Neural cell (in vitro differentiated cells): ENCODE measurements around the gene VSIG10. TPM values are rescaled to one million over a fixed set of nuclear protein-coding genes. Genes with fewer than 3 reads are reported as not detected.

ENCODE experiments used
- H2AFZ ChIP-seq: fragments of 200-600, 300-800 bp; sonication (generic), shearing (Covaris generic); 2 replicates; pipeline ENCODE4 v1.6.0; 2014; ENCODE audit warnings: low read depth, mild to moderate bottlenecking, antibody characterized with exemption, low read length, moderate library complexity
- H3F3A ChIP-seq: fragments of 200-600 bp; shearing (Covaris generic); 2 replicates; pipeline ENCODE4 v1.6.1; 2016; ENCODE audit warnings: mild to moderate bottlenecking, moderate library complexity, mixed read lengths, antibody characterized with exemption, low read length; ENCODE audit not compliant: insufficient read depth, poor library complexity, severe bottlenecking
- H3K27ac ChIP-seq: fragments of 200-600, 300-800 bp; sonication (generic), shearing (Covaris generic); 2 replicates; pipeline ENCODE4 v1.5.1; 2014; ENCODE audit warnings: mild to moderate bottlenecking, low read length, moderate library complexity
- H3K27me3 ChIP-seq: fragments of 300-800, 200-600 bp; sonication (generic), shearing (Covaris generic); 2 replicates; pipeline ENCODE4 v1.6.0; 2014; ENCODE audit warnings: mild to moderate bottlenecking, low read depth, low read length, moderate library complexity; ENCODE audit not compliant: insufficient read depth
- H3K36me3 ChIP-seq: fragments of 300-800, 200-600 bp; sonication (generic), shearing (Covaris generic); 2 replicates; pipeline ENCODE4 v1.5.1; 2014; ENCODE audit warnings: mild to moderate bottlenecking, antibody characterized with exemption, low read length, moderate library complexity; ENCODE audit not compliant: insufficient read depth
- H3K4me2 ChIP-seq: fragments of 300-800, 200-600 bp; sonication (generic), shearing (Covaris generic); 2 replicates; pipeline ENCODE4 v1.6.0; 2014; ENCODE audit warnings: mild to moderate bottlenecking, low read length
- H3K4me3 ChIP-seq: fragments of 300-800, 200-600 bp; sonication (generic), shearing (Covaris generic); 2 replicates; pipeline ENCODE4 v1.5.1; 2014; ENCODE audit warnings: mild to moderate bottlenecking, low read length, moderate library complexity
- H3K79me2 ChIP-seq: fragments of 200-600 bp; shearing (Covaris generic); replicated peaks from 2 replicates; pipeline ENCODE4 v1.6.0; 2014; ENCODE audit warnings: mild to moderate bottlenecking, low read length, moderate library complexity; ENCODE audit not compliant: insufficient read depth
- H3K9ac ChIP-seq: fragments of 300-800, 200-600 bp; sonication (generic), shearing (Covaris generic); 2 replicates; pipeline ENCODE4 v1.6.1; 2016; ENCODE audit warnings: mild to moderate bottlenecking, low read length, mixed read lengths
- H3K9me2 ChIP-seq: fragments of 200-600 bp; shearing (Covaris generic); 2 replicates; pipeline ENCODE4 v1.6.1; 2016; ENCODE audit warnings: mild to moderate bottlenecking, low read length, mixed read lengths; ENCODE audit not compliant: insufficient read depth
- H3K9me3 ChIP-seq: fragments of 200-600, 300-800 bp; sonication (generic), shearing (Covaris generic); 2 replicates; pipeline ENCODE4 v1.6.1; 2016; ENCODE audit warnings: mild to moderate bottlenecking, mixed run types, low read length, moderate library complexity, mixed read lengths
- H4K20me1 ChIP-seq: fragments of 200-600 bp; shearing (Covaris generic); 2 replicates; pipeline ENCODE4 v1.6.1; 2016; ENCODE audit warnings: mild to moderate bottlenecking, mixed run types; ENCODE audit not compliant: insufficient read depth
- CTCF ChIP-seq: fragments of 450-650 bp; IDR thresholded peaks from 2 replicates; pipeline ENCODE4 v1.5.1; 2014; ENCODE audit warnings: antibody characterized with exemption, mild to moderate bottlenecking, moderate library complexity; ENCODE audit not compliant: poor library complexity, severe bottlenecking
- EP300 ChIP-seq: fragments of 450-650 bp; conservative IDR thresholded peaks from 2 replicates; pipeline ENCODE4 v1.6.1; 2014; ENCODE audit warnings: antibody characterized with exemption, mild to moderate bottlenecking, moderate library complexity; ENCODE audit not compliant: poor library complexity, severe bottlenecking
- EZH2 ChIP-seq: fragments of 200-600, 300-800 bp; shearing (Covaris generic), sonication (generic); IDR thresholded peaks from 2 replicates; pipeline ENCODE4 v1.6.1; 2014; ENCODE audit warnings: antibody characterized with exemption, low read length, borderline replicate concordance, mild to moderate bottlenecking; ENCODE audit not compliant: insufficient read depth, poor library complexity, severe bottlenecking
- MXI1 ChIP-seq: fragments of 450-650 bp; conservative IDR thresholded peaks from 2 replicates; pipeline ENCODE4 v1.6.1; 2014; ENCODE audit warnings: antibody characterized with exemption, mild to moderate bottlenecking; ENCODE audit not compliant: poor library complexity, severe bottlenecking
- POLR2AphosphoS5 ChIP-seq: IDR thresholded peaks from 2 replicates; pipeline ENCODE4 v1.6.1; 2012
- RAD21 ChIP-seq: fragments of 450-650 bp; conservative IDR thresholded peaks from 2 replicates; pipeline ENCODE4 v1.6.1; 2014; ENCODE audit warnings: antibody characterized with exemption, mild to moderate bottlenecking, moderate library complexity
- REST ChIP-seq: IDR thresholded peaks from 2 replicates; pipeline ENCODE4 v1.6.1; 2012; ENCODE audit warnings: borderline replicate concordance
- SMC3 ChIP-seq: fragments of 450-650 bp; conservative IDR thresholded peaks from 2 replicates; pipeline ENCODE4 v1.6.1; 2014; ENCODE audit warnings: antibody characterized with exemption, mild to moderate bottlenecking, moderate library complexity; ENCODE audit not compliant: poor library complexity
- TAF1 ChIP-seq: IDR thresholded peaks from 2 replicates; pipeline ENCODE4 v1.6.1; 2012; ENCODE audit warnings: low read depth
- polyA plus RNA-seq: library from polyadenylated mRNA; depleted of rRNA; stranded (reverse); fragments of >200 nt; gene quantifications from 2 replicates; pipeline ENCODE4 v1.2.3, GENCODE V29; 2014

The VSIG10 gene
- polyA plus RNA-seq, 1 donor from 2014 or later: 2.0 TPM

GRCh38 chr12:118125743-118126118 is 21.9 kb upstream of the VSIG10 start:
- no peak for TF ChIP-seq MXI1
- TF ChIP-seq SMC3: no peak
- TF ChIP-seq RAD21: no peak
- no peak for TF ChIP-seq REST
- no peak for TF ChIP-seq EP300
- no peak for TF ChIP-seq POLR2AphosphoS5
- no peak for TF ChIP-seq TAF1
- no peak for TF ChIP-seq EZH2
- TF ChIP-seq CTCF: no peak
- no peak overlapping the region for H3K9ac ChIP-seq
- H3K27me3 ChIP-seq: no peaks in the 10 kb centered on the region
- H3K4me2 ChIP-seq: no peak overlapping the region
- H3K36me3 ChIP-seq: no peaks in the 10 kb centered on the region
- no peak overlapping the region for H3K27ac ChIP-seq
- H3K4me3 ChIP-seq: no peak overlapping the region
- H3K9me3 ChIP-seq: no peaks in the 10 kb centered on the region
- no peaks in the 10 kb centered on the region for H3F3A ChIP-seq
- no peaks in the 10 kb centered on the region for H3K9me2 ChIP-seq
- H3K79me2 ChIP-seq: no peaks in the 10 kb centered on the region
- no peaks in the 10 kb centered on the region for H4K20me1 ChIP-seq
- no peak overlapping the region for H2AFZ ChIP-seq

GRCh38 chr12:118124333-118124874 is 20.6 kb upstream of the VSIG10 start:
- TF ChIP-seq EP300 (no peak), POLR2AphosphoS5 (no peak), TAF1 (no peak)
- no peaks in the 10 kb centered on the region for H3K9me2 ChIP-seq
- H3K9me3 ChIP-seq: no peaks in the 10 kb centered on the region
- no peak overlapping the region for H3K9ac ChIP-seq
- no peak overlapping the region for H3K4me2 ChIP-seq
- H3F3A ChIP-seq: no peaks in the 10 kb centered on the region
- H3K27ac ChIP-seq: no peak overlapping the region
- no peaks in the 10 kb centered on the region for H3K27me3 ChIP-seq
- no peaks in the 10 kb centered on the region for H3K79me2 ChIP-seq
- H3K36me3 ChIP-seq: no peaks in the 10 kb centered on the region
- H2AFZ ChIP-seq: no peak overlapping the region
- H3K4me3 ChIP-seq: no peak overlapping the region
- no peaks in the 10 kb centered on the region for H4K20me1 ChIP-seq

- H3K4me3 ChIP-seq: no peak overlapping the region
- no peak overlapping the region for H2AFZ ChIP-seq
- no peaks in the 10 kb centered on the region for H3F3A ChIP-seq
- H3K9ac ChIP-seq: no peak overlapping the region
- no peak overlapping the region for H3K4me2 ChIP-seq
- TF ChIP-seq CTCF (no peak), TAF1 (no peak), REST (no peak), POLR2AphosphoS5 (no peak), EZH2 (no peak), RAD21 (no peak), SMC3 (no peak), EP300 (no peak), MXI1 (no peak)
- H4K20me1 ChIP-seq: no peaks in the 10 kb centered on the region
- H3K27me3 ChIP-seq: no peaks in the 10 kb centered on the region
- no peak overlapping the region for H3K27ac ChIP-seq
- no peaks in the 10 kb centered on the region for H3K79me2 ChIP-seq
- H3K9me2 ChIP-seq: no peaks in the 10 kb centered on the region
- no peaks in the 10 kb centered on the region for H3K9me3 ChIP-seq
- H3K36me3 ChIP-seq: no peaks in the 10 kb centered on the region
Observed at GRCh38 chr12:118122264-118122663, 18.5 kb upstream of the VSIG10 start.
